ENCODE measurements around the gene ACTL8.

The ACTL8 gene

GRCh38 chr1:17802164-17802563 lies 47.0 kb downstream of the ACTL8 start:
- Histone ChIP-seq H3K4me3 (ENCODE audit: low read depth, low read length) (no peak overlapping the region), H3K27me3 (ENCODE audit: insufficient read depth, low read length) (peaks cover 4% of the 10 kb centered on the region; the same call in 1 of the 2 replicates), H3K27ac (ENCODE audit: low read depth, low read length) (no peak overlapping the region), H3K4me1 (ENCODE audit: control insufficient read depth, insufficient read depth, low read length, unreplicated experiment) (peaks cover 5% of the 10 kb centered on the region), H3K79me2 (ENCODE audit: control insufficient read depth, insufficient read depth, low read length, unreplicated experiment) (no peaks in the 10 kb centered on the region), H2AFZ (ENCODE audit: low read length, unreplicated experiment) (peak overlapping the region; percentile 7), H3K36me3 (ENCODE audit: insufficient read depth, low read length) (no peaks in the 10 kb centered on the region)

- Histone ChIP-seq H3K4me1 (ENCODE audit: control insufficient read depth, insufficient read depth, low read length, unreplicated experiment) (peaks cover 5% of the 10 kb centered on the region), H3K4me3 (ENCODE audit: low read depth, low read length) (no peak overlapping the region), H2AFZ (ENCODE audit: low read length, unreplicated experiment) (no peak overlapping the region), H3K79me2 (ENCODE audit: control insufficient read depth, insufficient read depth, low read length, unreplicated experiment) (no peaks in the 10 kb centered on the region), H3K27ac (ENCODE audit: low read depth, low read length) (no peak overlapping the region), H3K27me3 (ENCODE audit: insufficient read depth, low read length) (peaks cover 4% of the 10 kb centered on the region; the same call in 1 of the 2 replicates), H3K36me3 (ENCODE audit: insufficient read depth, low read length) (no peaks in the 10 kb centered on the region)
These were observed 47.8 kb downstream of the ACTL8 start for GRCh38 chr1:17802945-17803344.

GRCh38 chr1:17805869-17806684 lies 50.9 kb downstream of the ACTL8 start:
- Histone ChIP-seq H2AFZ (ENCODE audit: low read length, unreplicated experiment) (no peak overlapping the region), H3K27ac (ENCODE audit: low read depth, low read length) (no peak overlapping the region), H3K79me2 (ENCODE audit: control insufficient read depth, insufficient read depth, low read length, unreplicated experiment) (no peaks in the 10 kb centered on the region), H3K27me3 (ENCODE audit: insufficient read depth, low read length) (peaks cover 19% of the 10 kb centered on the region; the same call in 1 of the 2 replicates), H3K4me3 (ENCODE audit: low read depth, low read length) (no peak overlapping the region), H3K36me3 (ENCODE audit: insufficient read depth, low read length) (no peaks in the 10 kb centered on the region), H3K4me1 (ENCODE audit: control insufficient read depth, insufficient read depth, low read length, unreplicated experiment) (peaks cover 5% of the 10 kb centered on the region)

- H3K4me1 ChIP-seq (ENCODE audit: control insufficient read depth, insufficient read depth, low read length, unreplicated experiment): no peaks in the 10 kb centered on the region
- no peaks in the 10 kb centered on the region for H3K79me2 ChIP-seq (ENCODE audit: control insufficient read depth, insufficient read depth, low read length, unreplicated experiment)
- H3K36me3 ChIP-seq (ENCODE audit: insufficient read depth, low read length): no peaks in the 10 kb centered on the region
- no peak overlapping the region for H2AFZ ChIP-seq (ENCODE audit: low read length, unreplicated experiment)
- H3K27me3 ChIP-seq (ENCODE audit: insufficient read depth, low read length): peaks cover 31% of the 10 kb centered on the region; the same call in 1 of the 2 replicates
- no peak overlapping the region for H3K4me3 ChIP-seq (ENCODE audit: low read depth, low read length)
- no peak overlapping the region for H3K27ac ChIP-seq (ENCODE audit: low read depth, low read length)
These were observed 53.7 kb downstream of the ACTL8 start for GRCh38 chr1:17808816-17809215.

DNA sequence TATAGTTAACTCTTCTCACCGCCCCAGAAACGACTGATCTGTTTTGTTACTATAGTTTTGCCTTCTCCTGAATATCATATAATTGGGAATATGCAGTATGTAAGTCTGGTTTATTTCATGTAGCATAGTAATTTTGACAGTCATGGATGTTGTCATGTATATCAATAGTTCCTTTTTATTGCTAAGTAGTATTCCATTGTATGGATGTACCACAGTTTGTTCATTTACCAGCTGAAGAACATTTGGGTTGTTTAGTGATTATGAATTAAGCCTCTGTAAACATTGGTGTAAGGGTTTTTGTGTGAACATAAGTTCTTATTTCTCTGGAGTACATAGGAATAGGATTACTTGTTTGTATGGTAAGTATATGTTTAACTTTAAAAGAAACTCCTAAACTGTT lies 55.5 kb downstream of the ACTL8 start:
- H3K36me3 ChIP-seq (ENCODE audit: insufficient read depth, low read length): no peaks in the 10 kb centered on the region
- H3K4me3 ChIP-seq (ENCODE audit: low read depth, low read length): no peak overlapping the region
- no peak overlapping the region for H3K27ac ChIP-seq (ENCODE audit: low read depth, low read length)
- no peaks in the 10 kb centered on the region for H3K4me1 ChIP-seq (ENCODE audit: control insufficient read depth, insufficient read depth, low read length, unreplicated experiment)
- no peak overlapping the region for H2AFZ ChIP-seq (ENCODE audit: low read length, unreplicated experiment)
- H3K27me3 ChIP-seq (ENCODE audit: insufficient read depth, low read length): peaks cover 38% of the 10 kb centered on the region; the same call in 1 of the 2 replicates
- H3K79me2 ChIP-seq (ENCODE audit: control insufficient read depth, insufficient read depth, low read length, unreplicated experiment): no peaks in the 10 kb centered on the region

DNA sequence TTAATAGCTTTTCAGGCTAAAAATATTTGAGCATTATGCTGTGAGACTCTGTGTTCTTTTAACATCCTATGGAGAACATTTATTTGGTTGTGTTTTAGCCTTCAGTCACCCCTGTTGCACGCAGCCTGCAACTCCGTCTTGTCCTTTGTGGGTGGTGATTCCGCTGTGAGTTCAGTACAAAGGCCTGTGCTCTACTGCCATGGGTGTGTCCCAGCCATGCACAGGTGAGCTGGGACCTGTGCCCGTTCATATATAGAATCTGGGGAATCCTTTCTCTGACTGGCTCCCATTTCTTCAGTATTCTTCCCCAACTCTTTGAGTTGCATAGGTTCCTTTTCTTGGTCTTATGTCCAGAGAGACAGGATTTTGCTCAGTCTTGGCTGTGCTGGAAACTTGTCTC lies 61.4 kb downstream of the ACTL8 start:
- peaks cover 35% of the 10 kb centered on the region for H3K27me3 ChIP-seq (ENCODE audit: insufficient read depth, low read length)
- H3K79me2 ChIP-seq (ENCODE audit: control insufficient read depth, insufficient read depth, low read length, unreplicated experiment): no peaks in the 10 kb centered on the region
- H3K4me1 ChIP-seq (ENCODE audit: control insufficient read depth, insufficient read depth, low read length, unreplicated experiment): no peaks in the 10 kb centered on the region
- no peak overlapping the region for H2AFZ ChIP-seq (ENCODE audit: low read length, unreplicated experiment)
- H3K27ac ChIP-seq (ENCODE audit: low read depth, low read length): no peak overlapping the region
- no peak overlapping the region for H3K4me3 ChIP-seq (ENCODE audit: low read depth, low read length)
- H3K36me3 ChIP-seq (ENCODE audit: insufficient read depth, low read length): no peaks in the 10 kb centered on the region

GRCh38 chr1:17819129-17819802 lies 64.1 kb downstream of the ACTL8 start:
- H3K4me3 ChIP-seq (ENCODE audit: low read depth, low read length): no peak overlapping the region
- H3K27me3 ChIP-seq (ENCODE audit: insufficient read depth, low read length): peaks cover 22% of the 10 kb centered on the region; the same call in 1 of the 2 replicates
- no peaks in the 10 kb centered on the region for H3K36me3 ChIP-seq (ENCODE audit: insufficient read depth, low read length)
- no peaks in the 10 kb centered on the region for H3K79me2 ChIP-seq (ENCODE audit: control insufficient read depth, insufficient read depth, low read length, unreplicated experiment)
- no peaks in the 10 kb centered on the region for H3K4me1 ChIP-seq (ENCODE audit: control insufficient read depth, insufficient read depth, low read length, unreplicated experiment)
- H3K27ac ChIP-seq (ENCODE audit: low read depth, low read length): no peak overlapping the region
- no peak overlapping the region for H2AFZ ChIP-seq (ENCODE audit: low read length, unreplicated experiment)

DNA sequence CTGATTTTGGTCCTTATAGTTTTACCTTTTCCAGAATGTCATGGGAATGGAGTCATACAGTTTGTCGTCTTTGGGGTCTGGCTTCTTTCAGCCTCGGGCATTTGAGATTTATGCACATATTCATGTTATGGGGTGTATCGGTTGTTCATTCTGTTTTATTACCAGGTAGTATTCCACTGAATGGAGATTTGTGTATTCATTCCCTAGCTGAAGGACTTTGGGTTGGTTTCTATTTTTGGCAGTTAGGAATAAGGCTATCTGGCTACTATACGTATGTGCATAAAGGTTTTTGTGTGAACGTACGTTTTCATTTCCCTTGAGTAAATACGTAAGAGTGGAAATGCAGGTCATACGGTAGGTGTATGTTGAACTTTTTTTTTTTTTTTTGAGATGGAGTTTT lies 65.1 kb downstream of the ACTL8 start:
- Histone ChIP-seq H3K36me3 (ENCODE audit: insufficient read depth, low read length) (no peaks in the 10 kb centered on the region), H2AFZ (ENCODE audit: low read length, unreplicated experiment) (no peak overlapping the region), H3K27me3 (ENCODE audit: insufficient read depth, low read length) (peaks cover 21% of the 10 kb centered on the region; the same call in 1 of the 2 replicates), H3K4me3 (ENCODE audit: low read depth, low read length) (no peak overlapping the region), H3K27ac (ENCODE audit: low read depth, low read length) (no peak overlapping the region), H3K4me1 (ENCODE audit: control insufficient read depth, insufficient read depth, low read length, unreplicated experiment) (no peaks in the 10 kb centered on the region), H3K79me2 (ENCODE audit: control insufficient read depth, insufficient read depth, low read length, unreplicated experiment) (no peaks in the 10 kb centered on the region)

DNA sequence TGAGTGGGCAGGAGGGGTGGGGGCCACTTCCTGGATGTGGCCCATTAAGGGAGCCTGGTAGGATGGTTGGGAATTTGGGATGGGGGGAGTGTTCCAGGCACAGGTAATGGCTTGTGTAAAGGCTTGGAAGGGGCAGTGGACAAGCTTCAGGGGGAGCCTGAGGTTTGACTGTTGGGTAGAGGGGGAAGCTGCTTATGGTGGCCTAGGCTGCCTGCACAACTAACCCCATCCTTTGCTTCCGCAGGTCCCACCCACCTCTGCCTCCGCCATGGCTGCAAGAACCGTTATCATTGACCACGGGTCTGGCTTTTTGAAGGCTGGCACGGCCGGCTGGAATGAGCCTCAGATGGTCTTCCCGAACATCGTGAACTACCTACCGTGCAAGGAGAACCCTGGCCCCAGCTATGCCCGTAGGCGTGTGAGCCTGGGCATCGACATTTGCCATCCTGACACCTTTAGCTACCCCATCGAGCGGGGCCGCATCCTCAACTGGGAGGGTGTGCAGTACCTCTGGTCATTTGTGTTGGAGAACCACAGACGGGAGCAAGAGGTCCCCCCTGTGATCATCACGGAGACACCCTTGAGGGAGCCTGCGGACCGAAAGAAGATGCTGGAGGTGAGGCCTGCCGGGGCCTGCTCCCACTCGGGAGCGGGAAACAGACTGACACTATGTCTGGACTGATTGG lies 67.8 kb downstream of the ACTL8 start:
- Histone ChIP-seq H2AFZ (ENCODE audit: low read length, unreplicated experiment) (no peak overlapping the region), H3K36me3 (ENCODE audit: insufficient read depth, low read length) (no peaks in the 10 kb centered on the region), H3K4me3 (ENCODE audit: low read depth, low read length) (no peak overlapping the region), H3K27me3 (ENCODE audit: insufficient read depth, low read length) (peaks cover 17% of the 10 kb centered on the region), H3K4me1 (ENCODE audit: control insufficient read depth, insufficient read depth, low read length, unreplicated experiment) (no peaks in the 10 kb centered on the region), H3K79me2 (ENCODE audit: control insufficient read depth, insufficient read depth, low read length, unreplicated experiment) (no peaks in the 10 kb centered on the region), H3K27ac (ENCODE audit: low read depth, low read length) (no peak overlapping the region)

DNA sequence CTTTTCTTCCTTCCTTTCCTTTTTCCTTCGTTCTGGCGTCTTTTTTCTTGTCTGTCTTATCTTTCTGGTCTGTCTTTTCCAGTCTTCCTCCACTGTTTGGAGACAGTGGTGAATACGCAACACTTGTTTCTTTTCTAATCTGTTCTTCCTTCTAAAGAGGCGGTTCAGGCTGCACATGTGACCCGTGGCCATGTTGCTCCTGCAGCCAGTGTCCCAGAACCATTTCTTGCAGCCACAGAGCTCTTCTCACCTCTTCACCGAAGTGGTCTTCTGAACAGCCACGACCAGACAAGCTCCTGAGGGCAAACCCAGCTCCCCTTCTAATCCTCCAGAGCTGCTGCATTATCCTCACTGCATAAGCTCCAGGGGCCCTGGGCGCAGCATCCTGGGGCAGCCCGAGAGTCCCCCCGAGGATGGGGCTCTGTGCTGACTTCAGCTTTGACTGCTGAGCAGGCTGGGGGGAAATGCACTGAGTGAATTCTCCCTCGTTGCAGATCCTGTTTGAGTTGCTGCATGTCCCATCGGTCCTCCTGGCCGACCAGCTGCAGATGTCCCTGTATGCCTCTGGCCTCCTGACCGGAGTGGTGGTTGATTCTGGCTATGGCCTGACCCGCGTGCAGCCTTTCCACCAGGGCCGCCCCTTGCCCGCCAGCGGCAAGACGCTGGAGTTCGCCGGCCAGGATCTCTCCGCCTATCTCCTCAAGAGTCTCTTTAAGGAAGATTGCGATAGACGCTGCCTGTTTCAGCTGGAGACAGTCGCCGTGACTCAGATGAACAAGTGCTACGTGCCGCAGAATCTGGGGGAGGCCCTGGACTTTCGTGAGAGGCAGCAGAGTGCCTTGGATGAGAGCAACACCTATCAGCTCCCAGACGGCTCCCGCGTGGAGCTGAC lies 70.4 kb downstream of the ACTL8 start:
- H2AFZ ChIP-seq (ENCODE audit: low read length, unreplicated experiment): no peak overlapping the region
- no peak overlapping the region for H3K27ac ChIP-seq (ENCODE audit: low read depth, low read length)
- H3K79me2 ChIP-seq (ENCODE audit: control insufficient read depth, insufficient read depth, low read length, unreplicated experiment): no peaks in the 10 kb centered on the region

More for the DNA sequence above, 70.4 kb downstream of the ACTL8 start:
- no peak overlapping the region; the same call in 1 of the 2 replicates for H3K4me3 ChIP-seq (ENCODE audit: low read depth, low read length)
- peaks cover 17% of the 10 kb centered on the region for H3K27me3 ChIP-seq (ENCODE audit: insufficient read depth, low read length)
- H3K36me3 ChIP-seq (ENCODE audit: insufficient read depth, low read length): no peaks in the 10 kb centered on the region
- H3K4me1 ChIP-seq (ENCODE audit: control insufficient read depth, insufficient read depth, low read length, unreplicated experiment): no peaks in the 10 kb centered on the region

Data from ACC112 (cell line).